Neural cell (in vitro differentiated cells): Measurements from ENCODE around the gene CD300H. TPM values are rescaled to one million over a fixed set of nuclear protein-coding genes. Genes with fewer than 3 reads are reported as not detected.

Experiments used
- H2AFZ ChIP-seq: fragments of 200-600, 300-800 bp; sonication (generic), shearing (Covaris generic); 2 replicates; pipeline ENCODE4 v1.6.0; 2014; ENCODE audit warnings: low read depth, mild to moderate bottlenecking, antibody characterized with exemption, low read length, moderate library complexity
- H3F3A ChIP-seq: fragments of 200-600 bp; shearing (Covaris generic); 2 replicates; pipeline ENCODE4 v1.6.1; 2016; ENCODE audit warnings: mild to moderate bottlenecking, moderate library complexity, mixed read lengths, antibody characterized with exemption, low read length; ENCODE audit not compliant: insufficient read depth, poor library complexity, severe bottlenecking
- H3K27ac ChIP-seq: fragments of 200-600, 300-800 bp; sonication (generic), shearing (Covaris generic); 2 replicates; pipeline ENCODE4 v1.5.1; 2014; ENCODE audit warnings: mild to moderate bottlenecking, low read length, moderate library complexity
- H3K27me3 ChIP-seq: fragments of 300-800, 200-600 bp; sonication (generic), shearing (Covaris generic); 2 replicates; pipeline ENCODE4 v1.6.0; 2014; ENCODE audit warnings: mild to moderate bottlenecking, low read depth, low read length, moderate library complexity; ENCODE audit not compliant: insufficient read depth
- H3K36me3 ChIP-seq: fragments of 300-800, 200-600 bp; sonication (generic), shearing (Covaris generic); 2 replicates; pipeline ENCODE4 v1.5.1; 2014; ENCODE audit warnings: mild to moderate bottlenecking, antibody characterized with exemption, low read length, moderate library complexity; ENCODE audit not compliant: insufficient read depth
- H3K4me2 ChIP-seq: fragments of 300-800, 200-600 bp; sonication (generic), shearing (Covaris generic); 2 replicates; pipeline ENCODE4 v1.6.0; 2014; ENCODE audit warnings: mild to moderate bottlenecking, low read length
- H3K4me3 ChIP-seq: fragments of 300-800, 200-600 bp; sonication (generic), shearing (Covaris generic); 2 replicates; pipeline ENCODE4 v1.5.1; 2014; ENCODE audit warnings: mild to moderate bottlenecking, low read length, moderate library complexity
- H3K79me2 ChIP-seq: fragments of 200-600 bp; shearing (Covaris generic); replicated peaks from 2 replicates; pipeline ENCODE4 v1.6.0; 2014; ENCODE audit warnings: mild to moderate bottlenecking, low read length, moderate library complexity; ENCODE audit not compliant: insufficient read depth
- H3K9ac ChIP-seq: fragments of 300-800, 200-600 bp; sonication (generic), shearing (Covaris generic); 2 replicates; pipeline ENCODE4 v1.6.1; 2016; ENCODE audit warnings: mild to moderate bottlenecking, low read length, mixed read lengths
- H3K9me2 ChIP-seq: fragments of 200-600 bp; shearing (Covaris generic); 2 replicates; pipeline ENCODE4 v1.6.1; 2016; ENCODE audit warnings: mild to moderate bottlenecking, low read length, mixed read lengths; ENCODE audit not compliant: insufficient read depth
- H3K9me3 ChIP-seq: fragments of 200-600, 300-800 bp; sonication (generic), shearing (Covaris generic); 2 replicates; pipeline ENCODE4 v1.6.1; 2016; ENCODE audit warnings: mild to moderate bottlenecking, mixed run types, low read length, moderate library complexity, mixed read lengths
- H4K20me1 ChIP-seq: fragments of 200-600 bp; shearing (Covaris generic); 2 replicates; pipeline ENCODE4 v1.6.1; 2016; ENCODE audit warnings: mild to moderate bottlenecking, mixed run types; ENCODE audit not compliant: insufficient read depth
- EP300 ChIP-seq: fragments of 450-650 bp; conservative IDR thresholded peaks from 2 replicates; pipeline ENCODE4 v1.6.1; 2014; ENCODE audit warnings: antibody characterized with exemption, mild to moderate bottlenecking, moderate library complexity; ENCODE audit not compliant: poor library complexity, severe bottlenecking
- EZH2 ChIP-seq: fragments of 200-600, 300-800 bp; shearing (Covaris generic), sonication (generic); IDR thresholded peaks from 2 replicates; pipeline ENCODE4 v1.6.1; 2014; ENCODE audit warnings: antibody characterized with exemption, low read length, borderline replicate concordance, mild to moderate bottlenecking; ENCODE audit not compliant: insufficient read depth, poor library complexity, severe bottlenecking
- MXI1 ChIP-seq: fragments of 450-650 bp; conservative IDR thresholded peaks from 2 replicates; pipeline ENCODE4 v1.6.1; 2014; ENCODE audit warnings: antibody characterized with exemption, mild to moderate bottlenecking; ENCODE audit not compliant: poor library complexity, severe bottlenecking
- POLR2AphosphoS5 ChIP-seq: IDR thresholded peaks from 2 replicates; pipeline ENCODE4 v1.6.1; 2012
- RAD21 ChIP-seq: fragments of 450-650 bp; conservative IDR thresholded peaks from 2 replicates; pipeline ENCODE4 v1.6.1; 2014; ENCODE audit warnings: antibody characterized with exemption, mild to moderate bottlenecking, moderate library complexity
- SMC3 ChIP-seq: fragments of 450-650 bp; conservative IDR thresholded peaks from 2 replicates; pipeline ENCODE4 v1.6.1; 2014; ENCODE audit warnings: antibody characterized with exemption, mild to moderate bottlenecking, moderate library complexity; ENCODE audit not compliant: poor library complexity
- TAF1 ChIP-seq: IDR thresholded peaks from 2 replicates; pipeline ENCODE4 v1.6.1; 2012; ENCODE audit warnings: low read depth
- polyA plus RNA-seq: library from polyadenylated mRNA; depleted of rRNA; stranded (reverse); fragments of >200 nt; gene quantifications from 2 replicates; pipeline ENCODE4 v1.2.3, GENCODE V29; 2014
- TF ChIP-seq, protein P1 (sequence below): fragments of 450-650 bp; IDR thresholded peaks from 2 replicates; pipeline ENCODE4 v1.5.1; 2014; ENCODE audit warnings: antibody characterized with exemption, mild to moderate bottlenecking, moderate library complexity; ENCODE audit not compliant: poor library complexity, severe bottlenecking
- TF ChIP-seq, protein P2 (sequence below): IDR thresholded peaks from 2 replicates; pipeline ENCODE4 v1.6.1; 2012; ENCODE audit warnings: borderline replicate concordance

The CD300H gene
- polyA plus RNA-seq, 1 donor from 2014 or later: not detected

DNA sequence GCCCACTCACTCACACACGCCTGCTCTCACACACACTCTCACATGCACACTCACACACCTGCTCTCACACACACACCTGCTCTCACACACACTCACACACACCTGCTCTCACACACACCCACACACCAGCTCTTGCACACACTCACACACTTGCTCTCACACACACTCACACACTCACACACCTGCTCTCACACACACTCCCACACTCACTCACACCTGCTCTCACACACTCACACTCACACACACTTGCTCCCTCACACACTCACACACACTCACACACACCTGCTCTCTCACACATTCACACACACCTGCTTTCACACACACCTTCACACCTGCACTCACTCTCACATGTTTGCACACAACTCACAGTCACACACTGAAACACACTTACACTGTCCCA is 4.0 kb downstream of the CD300H start:
- H3K4me2 ChIP-seq: no peak overlapping the region
- no peaks in the 10 kb centered on the region for H3K9me3 ChIP-seq
- no peak for TF ChIP-seq EP300
- TF ChIP-seq, protein P1, sequence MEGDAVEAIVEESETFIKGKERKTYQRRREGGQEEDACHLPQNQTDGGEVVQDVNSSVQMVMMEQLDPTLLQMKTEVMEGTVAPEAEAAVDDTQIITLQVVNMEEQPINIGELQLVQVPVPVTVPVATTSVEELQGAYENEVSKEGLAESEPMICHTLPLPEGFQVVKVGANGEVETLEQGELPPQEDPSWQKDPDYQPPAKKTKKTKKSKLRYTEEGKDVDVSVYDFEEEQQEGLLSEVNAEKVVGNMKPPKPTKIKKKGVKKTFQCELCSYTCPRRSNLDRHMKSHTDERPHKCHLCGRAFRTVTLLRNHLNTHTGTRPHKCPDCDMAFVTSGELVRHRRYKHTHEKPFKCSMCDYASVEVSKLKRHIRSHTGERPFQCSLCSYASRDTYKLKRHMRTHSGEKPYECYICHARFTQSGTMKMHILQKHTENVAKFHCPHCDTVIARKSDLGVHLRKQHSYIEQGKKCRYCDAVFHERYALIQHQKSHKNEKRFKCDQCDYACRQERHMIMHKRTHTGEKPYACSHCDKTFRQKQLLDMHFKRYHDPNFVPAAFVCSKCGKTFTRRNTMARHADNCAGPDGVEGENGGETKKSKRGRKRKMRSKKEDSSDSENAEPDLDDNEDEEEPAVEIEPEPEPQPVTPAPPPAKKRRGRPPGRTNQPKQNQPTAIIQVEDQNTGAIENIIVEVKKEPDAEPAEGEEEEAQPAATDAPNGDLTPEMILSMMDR: no peak
- no peak for TF ChIP-seq MXI1
- no peak for TF ChIP-seq POLR2AphosphoS5
- no peak for TF ChIP-seq SMC3
- TF ChIP-seq TAF1: no peak
- no peak for TF ChIP-seq EZH2
- TF ChIP-seq, protein P2, sequence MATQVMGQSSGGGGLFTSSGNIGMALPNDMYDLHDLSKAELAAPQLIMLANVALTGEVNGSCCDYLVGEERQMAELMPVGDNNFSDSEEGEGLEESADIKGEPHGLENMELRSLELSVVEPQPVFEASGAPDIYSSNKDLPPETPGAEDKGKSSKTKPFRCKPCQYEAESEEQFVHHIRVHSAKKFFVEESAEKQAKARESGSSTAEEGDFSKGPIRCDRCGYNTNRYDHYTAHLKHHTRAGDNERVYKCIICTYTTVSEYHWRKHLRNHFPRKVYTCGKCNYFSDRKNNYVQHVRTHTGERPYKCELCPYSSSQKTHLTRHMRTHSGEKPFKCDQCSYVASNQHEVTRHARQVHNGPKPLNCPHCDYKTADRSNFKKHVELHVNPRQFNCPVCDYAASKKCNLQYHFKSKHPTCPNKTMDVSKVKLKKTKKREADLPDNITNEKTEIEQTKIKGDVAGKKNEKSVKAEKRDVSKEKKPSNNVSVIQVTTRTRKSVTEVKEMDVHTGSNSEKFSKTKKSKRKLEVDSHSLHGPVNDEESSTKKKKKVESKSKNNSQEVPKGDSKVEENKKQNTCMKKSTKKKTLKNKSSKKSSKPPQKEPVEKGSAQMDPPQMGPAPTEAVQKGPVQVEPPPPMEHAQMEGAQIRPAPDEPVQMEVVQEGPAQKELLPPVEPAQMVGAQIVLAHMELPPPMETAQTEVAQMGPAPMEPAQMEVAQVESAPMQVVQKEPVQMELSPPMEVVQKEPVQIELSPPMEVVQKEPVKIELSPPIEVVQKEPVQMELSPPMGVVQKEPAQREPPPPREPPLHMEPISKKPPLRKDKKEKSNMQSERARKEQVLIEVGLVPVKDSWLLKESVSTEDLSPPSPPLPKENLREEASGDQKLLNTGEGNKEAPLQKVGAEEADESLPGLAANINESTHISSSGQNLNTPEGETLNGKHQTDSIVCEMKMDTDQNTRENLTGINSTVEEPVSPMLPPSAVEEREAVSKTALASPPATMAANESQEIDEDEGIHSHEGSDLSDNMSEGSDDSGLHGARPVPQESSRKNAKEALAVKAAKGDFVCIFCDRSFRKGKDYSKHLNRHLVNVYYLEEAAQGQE: no peak
- H4K20me1 ChIP-seq: no peaks in the 10 kb centered on the region
- no peaks in the 10 kb centered on the region for H3K27me3 ChIP-seq
- H3K9ac ChIP-seq: no peak overlapping the region
- no peaks in the 10 kb centered on the region for H3F3A ChIP-seq
- no peaks in the 10 kb centered on the region for H3K9me2 ChIP-seq
- H3K36me3 ChIP-seq: no peaks in the 10 kb centered on the region
- no peak overlapping the region for H3K27ac ChIP-seq
- no peak overlapping the region for H3K4me3 ChIP-seq
- no peaks in the 10 kb centered on the region for H3K79me2 ChIP-seq
- H2AFZ ChIP-seq: no peak overlapping the region

DNA sequence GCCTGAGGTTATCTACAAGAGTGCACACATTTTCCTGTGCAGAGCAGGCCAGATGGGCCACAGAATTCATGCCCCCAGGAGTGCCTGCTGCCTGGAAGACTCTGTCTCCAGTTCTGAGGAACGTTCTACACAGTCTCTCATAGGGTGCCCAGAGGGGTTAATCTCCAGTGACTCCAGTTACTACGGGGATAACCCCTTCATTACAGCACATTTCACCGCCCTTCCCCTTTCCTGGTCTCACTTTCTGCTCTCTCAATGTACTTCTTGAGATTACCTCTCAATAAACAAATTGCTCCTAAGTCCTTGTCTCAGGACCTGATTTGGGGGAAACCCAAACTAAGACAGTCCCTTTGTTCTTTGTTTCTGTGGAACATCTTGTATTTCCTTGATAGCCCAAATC is 5.7 kb downstream of the CD300H start:
- Histone ChIP-seq H3K4me2 (no peak overlapping the region), H3K9me2 (no peaks in the 10 kb centered on the region), H3K79me2 (no peaks in the 10 kb centered on the region), H3K9me3 (no peaks in the 10 kb centered on the region), H3K9ac (no peak overlapping the region), H3K27ac (no peak overlapping the region), H3K27me3 (no peaks in the 10 kb centered on the region), H3K4me3 (no peak overlapping the region), H2AFZ (no peak overlapping the region), H4K20me1 (no peaks in the 10 kb centered on the region), H3K36me3 (no peaks in the 10 kb centered on the region), H3F3A (no peaks in the 10 kb centered on the region)
- TF ChIP-seq EP300: no peak
- TF ChIP-seq, protein P1: no peak
- no peak for TF ChIP-seq TAF1
- no peak for TF ChIP-seq RAD21
- TF ChIP-seq EZH2: no peak
- no peak for TF ChIP-seq MXI1
- TF ChIP-seq POLR2AphosphoS5: no peak
- TF ChIP-seq, protein P2: no peak
- no peak for TF ChIP-seq SMC3
